Kidney (tissue), 14 donors: Measurements from ENCODE around the gene ARMC5. TPM values are rescaled to one million over a fixed set of nuclear protein-coding genes. Genes with fewer than 3 reads are reported as not detected.

Experiments used
- DNase-seq, 5 donors: peaks; one replicate each; pipeline ENCODE4 v3.0.0-alpha.2; 2013 to 2020
- FAIRE-seq: peaks from 2 replicates; lab custom pipeline; 2012; peaks lifted over from hg19 to GRCh38; lab: Jason Lieb, UNC
- H3K27ac ChIP-seq, 2 donors: one replicate each; pipeline ENCODE4 v1.7.0; 2013; ENCODE audit warnings: low read depth in 2 of 2, low read length in 2 of 2, inconsistent platforms in 1 of 2
- H3K27me3 ChIP-seq: one replicate; pipeline ENCODE4 v1.7.1; 2013; ENCODE audit warnings: low read length, inconsistent platforms; ENCODE audit not compliant: control insufficient read depth, insufficient read depth
- H3K36me3 ChIP-seq, 3 donors: one replicate each; pipeline versions ENCODE4 v1.7.0 to v1.7.1; 2013; ENCODE audit warnings: low read length in 3 of 3, control low read depth in 1 of 3, inconsistent platforms in 1 of 3; ENCODE audit not compliant: insufficient read depth in 3 of 3, control insufficient read depth in 2 of 3
- H3K4me1 ChIP-seq, 3 donors: one replicate each; pipeline versions ENCODE4 v1.7.0 to v1.7.1; 2013; ENCODE audit warnings: low read length in 3 of 3, inconsistent platforms in 1 of 3, low read depth in 1 of 3; ENCODE audit not compliant: control insufficient read depth in 2 of 3, insufficient read depth in 2 of 3
- H3K4me3 ChIP-seq, 3 donors: one replicate each; pipeline versions ENCODE4 v1.7.0 to v1.8.1; 2013; ENCODE audit warnings: low read length in 3 of 3, control low read depth in 1 of 3, inconsistent platforms in 1 of 3
- H3K9ac ChIP-seq, 3 donors: one replicate each; pipeline versions ENCODE4 v1.7.0 to v1.7.1; 2013; ENCODE audit warnings: low read length in 3 of 3, control low read depth in 1 of 3, inconsistent platforms in 1 of 3
- H3K9me3 ChIP-seq, 3 donors: one replicate each; pipeline versions ENCODE4 v1.7.0 to v1.7.1; 2013; ENCODE audit warnings: low read length in 3 of 3, control low read depth in 1 of 3, inconsistent platforms in 1 of 3; ENCODE audit not compliant: control insufficient read depth in 2 of 3, insufficient read depth in 1 of 3
- intact Hi-C: fragments of 100-400 bp; cut with DNase I; formaldehyde crosslinking; loops from one replicate; pipeline ENCODE4 v1.11.1; 2022
- polyA plus RNA-seq: library from polyadenylated mRNA; stranded (reverse); fragments of 350-450 nt; fragmentation: Illumina TruSeq; extraction: RNeasy Lipid Tissue Mini Kit (QIAGEN cat#74804); gene quantifications from one replicate; pipeline ENCODE4 v1.2.3, GENCODE V29; 2014; ENCODE audit warnings: low read depth, low replicate concordance; ENCODE audit not compliant: insufficient read depth
- total RNA-seq: library from RNA; stranded (reverse); fragmentation: NEBNext Ultra II Directional; extraction: Animal tissue kit (Norgen Biotek cat#: 25700); gene quantifications from one replicate; pipeline ENCODE4 v1.2.1, GENCODE V29; 2021
- TF ChIP-seq, protein P1 (sequence below): IDR thresholded peaks from 3 replicates; pipeline ENCODE4 v1.5.1; 2012; ENCODE audit warnings: mild to moderate bottlenecking, moderate library complexity, borderline replicate concordance; ENCODE audit not compliant: insufficient read depth; ENCODE audit errors: extremely low read depth
- donor health status: control.
- donor health status: control.
- donor health status: control.
- donor health status: control.
- donor health status: control.
- donor health status: DM: yes; HTN: yes; CAD: no.
- donor health status: Normal renal cell carcinoma (clear cell type).

Gene ARMC5
- total and polyA plus RNA-seq, 2 donors from 2014 or later, result 9.6 to 10.9 TPM

DNA sequence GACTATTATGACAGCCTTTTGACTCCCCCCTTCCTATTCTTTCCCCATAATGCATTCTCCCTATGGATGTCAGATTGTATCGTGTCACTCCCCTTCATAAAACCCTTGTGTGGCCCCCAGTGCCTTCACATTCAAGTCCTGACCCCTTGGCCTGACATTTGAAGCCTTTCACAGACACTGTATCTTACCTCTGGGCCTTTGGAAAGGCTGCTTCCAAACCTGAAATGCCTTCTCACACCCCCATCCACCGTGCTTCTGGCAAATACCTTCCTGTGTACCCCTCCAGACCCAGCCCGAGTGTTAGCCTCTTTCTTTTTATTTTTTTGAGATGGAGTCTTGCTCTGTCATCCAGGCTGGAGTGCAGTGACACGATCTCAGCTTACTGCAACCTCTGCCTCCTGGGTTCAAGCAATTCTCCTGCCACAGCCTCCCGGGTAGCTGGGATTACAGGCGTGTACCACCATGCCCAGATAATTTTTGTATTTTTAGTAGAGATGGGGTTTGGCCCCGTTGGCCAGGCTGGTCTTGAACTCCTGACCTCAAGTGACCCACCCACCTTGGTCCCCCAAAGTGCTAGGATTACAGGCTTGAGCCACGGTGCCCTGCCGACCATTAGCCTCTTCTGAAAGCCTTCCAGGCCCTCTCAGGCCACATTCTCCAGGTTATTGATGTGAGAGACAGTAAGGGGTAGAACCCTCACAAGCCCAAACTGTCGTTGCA lies 2.1 kb downstream of the ARMC5 start:
- peaks cover 3 to 23% (median 13%) of the 10 kb centered on the region in 3 donors for H3K4me1 ChIP-seq
- no peak overlapping the region for H3K9ac ChIP-seq
- H3K36me3 ChIP-seq, result peaks cover 0 to 6% (median 2%) of the 10 kb centered on the region in 3 donors
- peak in 1 of 5 donors; percentile 41 for DNase-seq
- no peak overlapping the region for H3K4me3 ChIP-seq
- TF ChIP-seq, protein P1, sequence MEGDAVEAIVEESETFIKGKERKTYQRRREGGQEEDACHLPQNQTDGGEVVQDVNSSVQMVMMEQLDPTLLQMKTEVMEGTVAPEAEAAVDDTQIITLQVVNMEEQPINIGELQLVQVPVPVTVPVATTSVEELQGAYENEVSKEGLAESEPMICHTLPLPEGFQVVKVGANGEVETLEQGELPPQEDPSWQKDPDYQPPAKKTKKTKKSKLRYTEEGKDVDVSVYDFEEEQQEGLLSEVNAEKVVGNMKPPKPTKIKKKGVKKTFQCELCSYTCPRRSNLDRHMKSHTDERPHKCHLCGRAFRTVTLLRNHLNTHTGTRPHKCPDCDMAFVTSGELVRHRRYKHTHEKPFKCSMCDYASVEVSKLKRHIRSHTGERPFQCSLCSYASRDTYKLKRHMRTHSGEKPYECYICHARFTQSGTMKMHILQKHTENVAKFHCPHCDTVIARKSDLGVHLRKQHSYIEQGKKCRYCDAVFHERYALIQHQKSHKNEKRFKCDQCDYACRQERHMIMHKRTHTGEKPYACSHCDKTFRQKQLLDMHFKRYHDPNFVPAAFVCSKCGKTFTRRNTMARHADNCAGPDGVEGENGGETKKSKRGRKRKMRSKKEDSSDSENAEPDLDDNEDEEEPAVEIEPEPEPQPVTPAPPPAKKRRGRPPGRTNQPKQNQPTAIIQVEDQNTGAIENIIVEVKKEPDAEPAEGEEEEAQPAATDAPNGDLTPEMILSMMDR, result no peak
- no peaks in the 10 kb centered on the region for H3K9me3 ChIP-seq
- intact Hi-C loops, result no loop called here
- no peak for FAIRE-seq
- no peak overlapping the region for H3K27ac ChIP-seq
- no peaks in the 10 kb centered on the region for H3K27me3 ChIP-seq

DNA sequence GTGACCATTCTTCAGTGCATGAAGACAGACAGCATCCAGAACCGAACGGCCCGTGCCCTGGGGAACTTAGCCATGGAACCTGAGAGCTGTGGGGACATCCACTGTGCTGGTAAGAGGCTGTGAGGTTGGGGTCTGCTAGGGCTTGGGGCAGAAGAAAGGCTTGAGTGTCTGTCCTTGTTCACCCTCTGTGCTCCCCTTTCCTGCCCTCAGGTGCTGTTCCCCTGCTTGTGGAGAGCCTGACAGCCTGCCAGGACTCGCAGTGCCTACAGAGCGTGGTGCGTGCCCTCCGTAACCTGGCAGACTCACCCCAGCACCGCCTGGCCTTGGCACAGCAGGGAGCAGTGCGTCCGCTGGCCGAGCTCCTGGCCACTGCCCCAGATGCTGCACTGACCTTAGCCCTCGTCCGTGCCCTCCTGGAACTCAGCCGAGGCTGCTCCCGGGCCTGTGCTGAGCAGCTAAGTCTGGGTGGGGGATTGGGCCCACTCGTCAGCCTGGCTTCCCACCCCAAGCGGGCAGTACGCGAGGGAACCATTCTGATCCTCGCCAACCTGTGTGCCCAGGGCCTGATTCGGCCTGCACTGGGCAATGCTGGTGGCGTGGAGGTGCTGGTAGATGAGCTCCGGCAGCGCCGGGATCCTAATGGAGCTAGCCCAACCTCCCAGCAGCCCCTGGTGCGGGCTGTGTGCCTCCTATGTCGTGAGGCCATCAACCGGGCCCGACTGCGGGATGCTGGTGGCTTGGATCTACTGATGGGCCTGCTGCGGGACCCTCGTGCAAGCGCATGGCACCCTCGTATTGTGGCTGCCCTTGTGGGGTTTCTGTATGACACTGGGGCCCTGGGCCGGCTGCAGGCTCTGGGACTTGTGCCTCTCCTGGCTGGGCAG lies 2.9 kb downstream of the ARMC5 start:
- intact Hi-C loops, result no loop called here
- peak in 1 of 5 donors; percentile 77 for DNase-seq
- Histone ChIP-seq H3K27ac (no peak overlapping the region), H3K9ac (no peak overlapping the region), H3K4me1 (peaks cover 3 to 18% (median 13%) of the 10 kb centered on the region in 3 donors), H3K27me3 (no peaks in the 10 kb centered on the region), H3K9me3 (no peaks in the 10 kb centered on the region), H3K4me3 (no peak overlapping the region), H3K36me3 (peaks cover 0 to 7% (median 2%) of the 10 kb centered on the region in 3 donors)
- FAIRE-seq, result no peak
- TF ChIP-seq, protein P1, result no peak

DNA sequence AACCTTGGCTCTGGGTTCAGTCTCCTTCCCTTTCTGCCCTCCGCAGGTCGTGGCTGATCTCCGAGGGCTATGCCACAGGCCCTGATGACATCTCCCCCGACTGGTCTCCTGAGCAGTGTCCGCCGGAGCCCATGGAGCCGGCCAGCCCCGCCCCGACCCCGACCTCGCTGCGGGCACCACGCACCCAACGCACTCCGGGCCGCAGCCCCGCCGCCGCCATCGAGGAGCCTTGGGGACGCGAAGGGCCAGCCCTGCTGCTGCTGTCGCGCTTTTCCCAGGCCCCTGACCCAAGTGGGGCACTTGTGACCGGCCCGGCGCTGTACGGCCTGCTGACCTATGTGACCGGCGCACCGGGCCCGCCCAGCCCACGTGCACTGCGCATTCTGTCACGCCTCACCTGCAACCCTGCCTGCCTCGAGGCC lies 5.1 kb downstream of the ARMC5 start:
- intact Hi-C loops, result no loop called here
- no peak overlapping the region for H3K27ac ChIP-seq
- H3K9me3 ChIP-seq, result no peaks in the 10 kb centered on the region
- H3K9ac ChIP-seq, result no peak overlapping the region
- DNase-seq (peak in 1 of 5 donors; percentile 74), FAIRE-seq (no peak)
- H3K4me1 ChIP-seq, result peaks cover 3 to 12% (median 5%) of the 10 kb centered on the region in 3 donors
- H3K36me3 ChIP-seq, result peaks cover 0 to 10% (median 2%) of the 10 kb centered on the region in 3 donors
- no peaks in the 10 kb centered on the region for H3K27me3 ChIP-seq
- H3K4me3 ChIP-seq, result no peak overlapping the region
- TF ChIP-seq, protein P1, result no peak
